ENCODE data around the gene VCAN. TPM values are rescaled to one million over a fixed set of nuclear protein-coding genes. Genes with fewer than 3 reads are reported as not detected.
A peak's percentile ranks its signal among the peaks of the same experiment; 100 is the strongest.

Gene VCAN
- total and polyA plus RNA-seq, 2 experiments from 2014 or later: 133 to 404 TPM

- Histone ChIP-seq H3K4me3 (no peak overlapping the region), H3K79me2 (replicated peaks; ENCODE audit: insufficient read depth) (0 out of 2 replicates have a peak, but pooled peaks cover 4% of the 10 kb centered on the region), H3K4me1 (ENCODE audit: insufficient read depth) (no peaks in the 10 kb centered on the region), H3K4me2 (no peak overlapping the region), H3K36me3 (ENCODE audit: insufficient read depth) (peaks cover 11% of the 10 kb centered on the region; the same call in 1 of the 2 replicates), H3F3A (replicated peaks; ENCODE audit: low read depth) (no peaks in the 10 kb centered on the region), H2AFZ (no peak overlapping the region), H3K27ac (ENCODE audit: low read depth) (0 out of 2 replicates have a peak overlapping the region, but pooled peaks have one; percentile 9), H3K9me2 (ENCODE audit: insufficient read depth) (peaks cover 5% of the 10 kb centered on the region; the same call in 1 of the 2 replicates), H3K27me3 (ENCODE audit: insufficient read depth) (no peaks in the 10 kb centered on the region), H4K20me1 (replicated peaks; ENCODE audit: insufficient read depth) (peaks cover 3% of the 10 kb centered on the region; the same call in 1 of the 2 replicates)
- Mint-ChIP-seq H3K4me1 (peaks cover 5% of the 10 kb centered on the region; the same call in 2 of the 3 replicates), H3K9me3 (no peaks in the 10 kb centered on the region), H3K4me3 (no peak overlapping the region), H3K27me3 (ENCODE audit: insufficient read depth, low read depth, poor library complexity) (no peaks in the 10 kb centered on the region), H3K36me3 (ENCODE audit: low read depth) (peaks cover 32% of the 10 kb centered on the region), H3K27ac (no peak overlapping the region)
- no peak for DNase-seq (ENCODE audit: low spot score)
- no peak for ATAC-seq
- TF ChIP-seq REST (IDR thresholded peaks at IDR 0.05; ENCODE audit: unreplicated experiment) (no peak), ETS1 (IDR thresholded peaks at IDR 0.05) (no peak), EZH2phosphoT487 (IDR thresholded peaks at IDR 0.05; ENCODE audit: unreplicated experiment) (no peak), POLR2AphosphoS5 (IDR thresholded peaks at IDR 0.05; ENCODE audit: low read depth) (no peak), CREB1 (CRISPR knock-in tag; IDR thresholded peaks at IDR 0.05; ENCODE audit: low read depth) (no peak), ZNF114 (CRISPR knock-in tag; IDR thresholded peaks at IDR 0.05) (no peak), STAT1 (IDR thresholded peaks at IDR 0.05; ENCODE audit: unreplicated experiment) (no peak), JUNB (IDR thresholded peaks at IDR 0.05; ENCODE audit: unreplicated experiment) (no peak), CTCF (conservative IDR thresholded peaks at IDR 0.05; ENCODE audit: low read depth in 2 of 2) (no peak), ZNF462 (CRISPR knock-in tag; IDR thresholded peaks at IDR 0.05) (no peak), EZH2 (IDR thresholded peaks at IDR 0.05; ENCODE audit: low read depth, unreplicated experiment) (no peak), ZNF331 (CRISPR knock-in tag; IDR thresholded peaks at IDR 0.05; ENCODE audit: low read depth) (no peak), NANOG (IDR thresholded peaks at IDR 0.05; ENCODE audit: borderline replicate concordance) (no peak)
Measured at GRCh38 chr5:83524991-83525390, 53.4 kb downstream of the VCAN start.

All from GM23338 (cell line).